ENCODE measurements around the gene SLC34A3.

Gene SLC34A3

DNA sequence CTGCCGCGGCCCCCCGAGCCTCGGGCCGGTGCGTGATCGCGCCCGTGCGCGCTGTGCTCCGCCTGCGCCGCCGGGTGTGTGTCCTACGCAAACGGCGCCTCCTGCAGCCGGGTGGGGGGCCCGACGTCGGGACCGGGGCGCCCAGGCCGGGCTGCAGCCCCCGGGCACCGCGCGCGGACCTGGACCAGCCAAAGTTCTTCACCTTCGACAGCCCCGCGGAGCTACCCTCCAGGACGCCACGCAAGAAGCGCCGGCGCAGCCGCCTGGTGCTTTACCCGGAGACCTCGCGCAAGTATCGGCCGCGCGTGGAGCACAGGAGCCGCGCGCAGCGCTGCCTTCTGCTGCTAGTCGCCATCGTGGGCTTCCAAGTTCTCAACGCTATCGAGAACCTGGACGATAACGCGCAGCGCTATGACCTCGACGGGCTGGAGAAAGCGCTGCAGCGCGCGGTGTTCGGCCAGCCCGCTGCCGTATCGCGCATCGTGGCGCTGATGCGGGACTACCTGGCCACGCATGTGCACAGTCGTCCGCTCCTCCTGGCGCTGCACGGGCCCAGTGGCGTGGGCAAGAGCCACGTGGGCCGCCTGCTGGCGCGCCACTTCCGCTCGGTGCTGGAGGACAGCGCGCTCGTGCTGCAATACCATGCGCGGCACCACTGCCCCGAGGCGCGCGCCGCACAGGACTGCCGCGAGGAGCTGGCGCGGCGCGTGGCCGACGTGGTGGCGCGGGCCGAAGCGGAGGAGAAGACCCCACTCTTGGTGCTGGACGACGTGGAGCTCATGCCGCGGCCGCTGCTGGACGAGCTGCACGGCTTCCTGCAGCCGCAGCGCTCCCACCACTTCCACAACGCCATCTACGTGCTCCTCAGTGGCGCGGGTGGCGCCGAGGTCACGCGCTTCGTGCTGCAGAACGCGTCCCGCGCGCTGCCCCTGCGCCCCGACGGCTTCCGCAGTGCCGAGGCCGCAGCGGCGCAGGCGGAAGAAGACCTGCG, 48.3 kb downstream of the SLC34A3 start:
- DNase-seq = no peak

DNA sequence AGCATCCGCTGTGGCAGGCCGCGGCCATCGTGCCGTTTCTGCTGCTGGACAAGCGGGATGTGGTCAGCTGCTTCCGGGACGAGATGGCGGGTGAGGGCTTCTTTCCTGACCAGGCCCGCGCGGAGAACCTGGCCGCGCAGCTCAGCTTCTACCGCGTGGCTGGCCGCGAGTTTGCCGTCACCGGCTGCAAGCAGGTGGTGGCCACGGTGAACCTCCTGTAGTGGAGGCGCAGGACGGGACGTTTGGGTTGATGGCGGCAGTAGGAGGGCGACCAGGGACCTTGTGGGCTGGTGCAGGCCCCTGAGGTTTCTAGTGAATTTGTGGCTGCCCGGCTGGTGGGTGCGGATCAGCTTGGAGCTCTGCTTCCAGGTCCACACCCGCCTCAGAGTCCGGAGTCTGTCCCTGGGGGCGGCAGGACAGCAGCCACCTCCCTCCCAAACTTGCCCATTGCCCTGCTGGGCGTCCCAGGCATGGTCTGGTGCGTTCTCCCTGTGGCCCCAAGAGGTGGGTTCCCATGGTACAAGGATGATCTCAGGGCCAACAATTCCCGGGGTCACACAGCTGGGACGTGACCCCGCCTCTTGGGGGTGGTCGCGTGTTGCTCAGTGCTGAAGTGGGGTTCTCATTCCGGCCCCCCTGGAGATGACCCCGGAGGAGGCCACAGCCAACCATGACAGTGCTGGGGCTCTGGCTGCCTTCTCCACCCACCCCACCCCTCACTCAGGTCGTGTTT, 49.2 kb downstream of the SLC34A3 start:
- DNase-seq = no peak

DNA sequence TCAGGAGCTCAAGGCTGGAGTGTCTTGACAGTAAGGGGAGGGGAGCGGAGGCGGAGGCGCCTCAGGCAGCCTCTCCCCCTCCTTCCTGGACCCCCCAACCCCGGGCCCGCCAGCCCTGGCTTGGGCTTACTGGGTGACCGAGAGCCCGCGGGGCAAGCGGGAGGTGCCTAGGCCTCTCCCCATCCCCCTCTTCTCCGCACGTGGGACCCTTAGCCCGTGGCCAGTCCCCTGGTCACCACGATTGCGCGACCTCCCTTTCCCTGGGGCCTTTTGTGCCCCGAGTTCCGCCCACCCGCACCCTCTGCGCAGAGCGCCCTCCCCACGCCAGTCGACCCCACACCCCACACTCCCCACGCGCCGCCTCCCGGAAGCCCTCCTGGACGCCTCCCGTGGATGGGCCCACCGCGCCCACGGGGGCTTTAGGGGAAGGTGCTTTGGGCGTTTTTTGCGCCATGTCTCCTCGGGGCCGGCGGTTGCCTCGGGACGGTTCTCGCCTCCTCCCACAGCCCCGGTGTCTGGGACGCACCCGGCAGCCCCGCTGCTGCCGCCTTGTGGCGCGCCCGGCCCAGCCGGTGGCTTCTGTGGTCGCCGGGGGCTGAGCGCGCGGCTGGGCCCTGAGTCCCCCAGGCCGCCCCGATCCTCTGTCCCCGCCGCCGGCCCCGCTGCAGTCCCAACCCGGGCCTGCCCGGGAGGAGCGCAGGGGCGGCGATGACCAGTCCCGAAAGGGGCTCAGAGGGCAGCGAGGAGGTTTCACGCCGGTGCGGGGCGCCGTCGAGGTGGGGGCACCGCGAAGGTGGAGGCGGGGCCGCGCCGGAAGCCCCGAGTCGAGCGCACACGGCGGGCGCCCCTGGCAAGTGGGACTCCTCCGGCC, 50.0 kb downstream of the SLC34A3 start:
- no peak for DNase-seq

DNA sequence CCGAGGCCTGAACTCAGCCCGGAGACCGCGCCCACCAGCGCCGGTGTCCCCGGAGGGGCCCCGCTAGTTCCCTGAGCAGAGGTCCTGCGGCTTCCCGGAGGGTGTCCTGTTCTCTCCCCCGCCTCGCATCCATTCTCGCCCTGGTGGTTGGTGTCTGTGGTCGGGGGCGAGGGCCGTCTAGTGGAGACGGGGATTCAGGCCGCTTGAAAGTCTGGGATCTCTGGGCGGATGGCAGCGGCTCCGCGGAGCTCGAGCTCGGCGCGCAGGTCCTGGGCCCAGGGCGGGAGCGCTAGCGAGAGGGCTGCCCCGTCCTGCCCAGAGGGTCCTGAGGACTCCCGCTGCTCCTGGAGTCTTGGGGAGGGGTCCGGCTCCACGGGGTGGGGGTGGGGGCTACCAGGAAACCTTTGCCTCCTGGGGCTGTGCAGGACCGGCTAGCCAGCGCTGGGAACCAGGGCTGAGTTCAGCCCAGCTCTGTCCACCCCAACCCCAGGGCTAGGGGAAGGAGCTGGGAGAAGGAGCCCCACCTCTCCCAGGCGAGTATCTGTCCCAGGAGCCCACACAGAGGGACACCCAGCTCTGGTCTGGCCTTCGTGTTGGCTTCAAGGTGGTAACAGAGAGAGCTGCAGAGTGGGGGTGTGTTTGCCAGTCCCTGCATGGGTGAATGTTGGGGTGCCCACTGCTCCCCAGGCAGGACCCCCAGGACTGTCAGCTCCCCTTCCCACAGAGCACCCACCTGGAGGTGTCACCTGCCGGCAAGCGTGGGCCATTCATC, 50.8 kb downstream of the SLC34A3 start:
- DNase-seq = no peak
